Smooth muscle cell (in vitro differentiated cells): ENCODE measurements around the gene ANO7. TPM values are rescaled to one million over a fixed set of nuclear protein-coding genes. Genes with fewer than 3 reads are reported as not detected.

Source experiments
- DNase-seq: peaks from one replicate; lab custom pipeline; 2025; ENCODE audit not compliant: unreplicated experiment; lab: John Stamatoyannopoulos, UW
- H2AFZ ChIP-seq: fragments of 200-600 bp; sonication (generic); 2 replicates; pipeline ENCODE4 v1.6.0; 2016; ENCODE audit warnings: antibody characterized with exemption, low read depth, mild to moderate bottlenecking
- H3F3A ChIP-seq: fragments of 200-600 bp; sonication (generic); 2 replicates; pipeline ENCODE4 v1.6.0; 2017; ENCODE audit warnings: antibody characterized with exemption, low read depth
- H3K27ac ChIP-seq: fragments of 200-600 bp; sonication (generic); 2 replicates; pipeline ENCODE4 v1.5.1; 2016; ENCODE audit warnings: low read depth, mild to moderate bottlenecking
- H3K27me3 ChIP-seq: fragments of 200-600 bp; sonication (generic); 2 replicates; pipeline ENCODE4 v1.6.1; 2016; ENCODE audit warnings: low read depth, mild to moderate bottlenecking
- H3K36me3 ChIP-seq: fragments of 200-600 bp; sonication (generic); 2 replicates; pipeline ENCODE4 v1.5.1; 2016; ENCODE audit warnings: low read depth
- H3K4me1 ChIP-seq: fragments of 200-600 bp; sonication (generic); 2 replicates; pipeline ENCODE4 v1.5.1; 2016; ENCODE audit warnings: low read depth
- H3K4me2 ChIP-seq: fragments of 200-600 bp; sonication (generic); 2 replicates; pipeline ENCODE4 v1.6.0; 2016; ENCODE audit warnings: mild to moderate bottlenecking
- H3K4me3 ChIP-seq: fragments of 200-600 bp; sonication (generic); 2 replicates; pipeline ENCODE4 v1.5.1; 2016; ENCODE audit warnings: mild to moderate bottlenecking
- H3K79me2 ChIP-seq: fragments of 200-600 bp; sonication (generic); 2 replicates; pipeline ENCODE4 v1.6.0; 2016; ENCODE audit warnings: low read depth, mild to moderate bottlenecking
- H3K9ac ChIP-seq: fragments of 200-600 bp; sonication (generic); 2 replicates; pipeline ENCODE4 v1.6.0; 2016; ENCODE audit warnings: low read depth
- H3K9me3 ChIP-seq: fragments of 200-600 bp; sonication (generic); replicated peaks from 2 replicates; pipeline ENCODE4 v1.5.1; 2016; ENCODE audit warnings: low read depth
- H4K20me1 ChIP-seq: fragments of 200-600 bp; sonication (generic); 2 replicates; pipeline ENCODE4 v1.6.0; 2016; ENCODE audit warnings: low read depth
- WGBS: methylation state at CpG from one replicate; pipeline ENCODE4 v1.1.7; 2016; ENCODE audit warnings: low lambda C conversion rate; 5-methylcytosine and 5-hydroxymethylcytosine counted together
- polyA plus RNA-seq: library from polyadenylated mRNA; unstranded; fragments of >200 nt; fragmentation: Nextera tagmentation; extraction: Ambion mirVana; gene quantifications from 2 replicates; pipeline ENCODE4 v1.2.1, GENCODE V29; 2016
- total RNA-seq: library from RNA; depleted of rRNA; stranded (reverse); fragments of >200 nt; gene quantifications from 2 replicates; pipeline ENCODE4 v1.2.3, GENCODE V29; 2014
- TF ChIP-seq, protein P1 (sequence below): fragments of 200-600 bp; sonication (generic); IDR thresholded peaks from 2 replicates; pipeline ENCODE4 v1.5.1; 2017; ENCODE audit warnings: borderline replicate concordance, mild to moderate bottlenecking, antibody characterized with exemption; ENCODE audit not compliant: insufficient read depth, poor library complexity, severe bottlenecking

The ANO7 gene
- total and polyA plus RNA-seq, 2 experiments from 2014 or later = 1.3 to 1.4 TPM

DNA sequence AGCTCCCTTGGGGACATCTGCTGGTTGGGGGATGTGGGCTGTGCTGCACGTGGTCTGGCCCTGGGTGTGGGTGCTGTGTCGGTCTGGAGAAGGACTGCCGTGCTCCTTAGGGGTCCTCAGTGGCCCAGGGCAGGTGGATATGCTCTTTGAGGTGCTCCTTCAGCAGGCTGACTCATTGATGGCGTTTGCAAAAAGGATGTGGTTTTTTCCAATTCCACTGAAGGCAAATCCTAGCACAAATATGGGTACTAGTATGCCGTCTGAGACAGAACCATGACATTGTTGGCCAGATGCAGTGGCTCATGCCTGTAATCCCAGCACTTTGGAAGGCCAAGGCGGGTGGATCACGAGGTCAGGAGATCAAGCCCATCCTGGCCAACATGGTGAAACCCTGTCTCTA is 34.9 kb upstream of the ANO7 start:
- Histone ChIP-seq H3K4me2 (no peak overlapping the region), H2AFZ (no peak overlapping the region), H3K9ac (no peak overlapping the region), H3K36me3 (peaks cover 3% of the 10 kb centered on the region), H3K79me2 (peaks cover 13% of the 10 kb centered on the region), H3K27me3 (no peaks in the 10 kb centered on the region), H4K20me1 (peaks cover 11% of the 10 kb centered on the region), H3K4me1 (peaks cover 6% of the 10 kb centered on the region), H3K4me3 (no peak overlapping the region), H3K27ac (no peak overlapping the region), H3K9me3 (no peaks in the 10 kb centered on the region), H3F3A (no peaks in the 10 kb centered on the region)
- no peak for DNase-seq
- 88% methylated on average over 7 of the region's 7 CpGs for WGBS
- TF ChIP-seq, protein P1, sequence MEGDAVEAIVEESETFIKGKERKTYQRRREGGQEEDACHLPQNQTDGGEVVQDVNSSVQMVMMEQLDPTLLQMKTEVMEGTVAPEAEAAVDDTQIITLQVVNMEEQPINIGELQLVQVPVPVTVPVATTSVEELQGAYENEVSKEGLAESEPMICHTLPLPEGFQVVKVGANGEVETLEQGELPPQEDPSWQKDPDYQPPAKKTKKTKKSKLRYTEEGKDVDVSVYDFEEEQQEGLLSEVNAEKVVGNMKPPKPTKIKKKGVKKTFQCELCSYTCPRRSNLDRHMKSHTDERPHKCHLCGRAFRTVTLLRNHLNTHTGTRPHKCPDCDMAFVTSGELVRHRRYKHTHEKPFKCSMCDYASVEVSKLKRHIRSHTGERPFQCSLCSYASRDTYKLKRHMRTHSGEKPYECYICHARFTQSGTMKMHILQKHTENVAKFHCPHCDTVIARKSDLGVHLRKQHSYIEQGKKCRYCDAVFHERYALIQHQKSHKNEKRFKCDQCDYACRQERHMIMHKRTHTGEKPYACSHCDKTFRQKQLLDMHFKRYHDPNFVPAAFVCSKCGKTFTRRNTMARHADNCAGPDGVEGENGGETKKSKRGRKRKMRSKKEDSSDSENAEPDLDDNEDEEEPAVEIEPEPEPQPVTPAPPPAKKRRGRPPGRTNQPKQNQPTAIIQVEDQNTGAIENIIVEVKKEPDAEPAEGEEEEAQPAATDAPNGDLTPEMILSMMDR = no peak

DNA sequence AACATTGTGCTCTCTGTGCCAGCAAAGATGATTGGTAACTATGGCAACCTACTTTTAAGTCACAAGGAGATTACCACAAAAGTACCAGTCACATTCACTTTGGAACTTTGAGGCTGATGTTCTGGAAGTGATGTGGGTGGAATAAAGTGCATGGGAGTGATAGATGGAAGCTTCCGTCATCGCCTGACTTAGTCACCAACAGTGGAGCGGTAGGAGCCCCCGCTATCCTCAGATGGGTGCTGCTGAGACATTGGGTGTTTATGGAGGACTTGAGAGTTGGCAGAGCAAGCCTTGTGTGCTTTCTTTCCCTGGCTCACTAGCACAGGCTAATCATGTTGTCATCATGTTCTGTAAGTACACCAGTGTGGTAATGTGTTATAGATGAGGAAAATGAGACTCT is 33.6 kb upstream of the ANO7 start:
- Histone ChIP-seq H3K9me3 (no peaks in the 10 kb centered on the region), H2AFZ (no peak overlapping the region), H3K27me3 (no peaks in the 10 kb centered on the region), H3K36me3 (peaks cover 3% of the 10 kb centered on the region), H4K20me1 (peaks cover 11% of the 10 kb centered on the region), H3K4me3 (no peak overlapping the region), H3K9ac (no peak overlapping the region), H3F3A (no peaks in the 10 kb centered on the region), H3K4me1 (peaks cover 6% of the 10 kb centered on the region), H3K27ac (no peak overlapping the region), H3K4me2 (no peak overlapping the region), H3K79me2 (peaks cover 13% of the 10 kb centered on the region)
- TF ChIP-seq, protein P1 = no peak
- 94% methylated on average over 4 of the region's 4 CpGs for WGBS
- DNase-seq = no peak

- DNase-seq = no peak
- Histone ChIP-seq H3K27ac (no peak overlapping the region), H3K9me3 (no peaks in the 10 kb centered on the region), H3F3A (no peaks in the 10 kb centered on the region), H3K4me2 (no peak overlapping the region), H3K27me3 (no peaks in the 10 kb centered on the region), H4K20me1 (peaks cover 10% of the 10 kb centered on the region), H3K36me3 (peaks cover 7% of the 10 kb centered on the region), H2AFZ (no peak overlapping the region), H3K4me1 (peaks cover 4% of the 10 kb centered on the region), H3K9ac (no peak overlapping the region), H3K4me3 (no peak overlapping the region), H3K79me2 (peaks cover 12% of the 10 kb centered on the region)
- TF ChIP-seq, protein P1 = no peak
- 80% methylated on average over 1 of the region's 1 CpG for WGBS
Observed at GRCh38 chr2:241155936-241156335, 32.5 kb upstream of the ANO7 start.

DNA sequence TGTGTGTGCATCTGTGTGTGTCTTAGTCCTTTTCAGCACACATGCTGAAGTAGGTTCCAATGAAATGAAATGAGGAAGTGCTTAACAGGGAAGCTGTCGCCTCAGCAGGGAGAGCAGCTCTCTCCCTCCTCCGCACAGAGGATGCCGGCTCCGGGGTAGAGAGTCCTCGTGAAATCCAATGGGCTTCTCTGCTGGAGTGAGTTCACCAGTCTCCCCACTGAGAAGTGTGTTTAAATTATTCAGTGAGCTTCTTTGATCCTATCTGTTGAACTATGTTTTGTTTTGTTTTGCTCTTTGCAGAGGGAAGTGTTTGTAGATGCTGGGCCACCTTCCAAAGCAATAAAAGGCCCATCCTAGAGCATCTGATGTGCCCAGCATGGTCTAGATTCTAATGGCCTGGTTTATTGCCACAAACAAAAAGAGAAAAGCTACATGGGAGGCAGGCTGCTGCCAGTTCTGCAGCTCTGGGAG is 31.5 kb upstream of the ANO7 start:
- no peak for DNase-seq
- TF ChIP-seq, protein P1 = no peak
- no peaks in the 10 kb centered on the region for H3K4me1 ChIP-seq
- H3K27ac ChIP-seq = no peak overlapping the region
- H3K9ac ChIP-seq = no peak overlapping the region
- no peaks in the 10 kb centered on the region for H3F3A ChIP-seq
- H3K36me3 ChIP-seq = peaks cover 7% of the 10 kb centered on the region
- no peak overlapping the region for H3K4me2 ChIP-seq
- H3K4me3 ChIP-seq = no peak overlapping the region
- no peaks in the 10 kb centered on the region for H3K27me3 ChIP-seq
- H3K9me3 ChIP-seq = no peaks in the 10 kb centered on the region
- no peak overlapping the region for H2AFZ ChIP-seq
- WGBS = 63% methylated on average over 5 of the region's 5 CpGs
- H4K20me1 ChIP-seq = peaks cover 4% of the 10 kb centered on the region
- H3K79me2 ChIP-seq = peaks cover 3% of the 10 kb centered on the region
